HG03439 (cell line): Measurements from ENCODE around the gene CDAN1.

Experiments
- ATAC-seq: cut with Tn5 transposase; IDR thresholded peaks from one replicate; pipeline ENCODE4 v1.9.1; 2021; ENCODE audit warnings: mild to moderate bottlenecking, moderate library complexity; ENCODE audit not compliant: unreplicated experiment

The CDAN1 gene

DNA sequence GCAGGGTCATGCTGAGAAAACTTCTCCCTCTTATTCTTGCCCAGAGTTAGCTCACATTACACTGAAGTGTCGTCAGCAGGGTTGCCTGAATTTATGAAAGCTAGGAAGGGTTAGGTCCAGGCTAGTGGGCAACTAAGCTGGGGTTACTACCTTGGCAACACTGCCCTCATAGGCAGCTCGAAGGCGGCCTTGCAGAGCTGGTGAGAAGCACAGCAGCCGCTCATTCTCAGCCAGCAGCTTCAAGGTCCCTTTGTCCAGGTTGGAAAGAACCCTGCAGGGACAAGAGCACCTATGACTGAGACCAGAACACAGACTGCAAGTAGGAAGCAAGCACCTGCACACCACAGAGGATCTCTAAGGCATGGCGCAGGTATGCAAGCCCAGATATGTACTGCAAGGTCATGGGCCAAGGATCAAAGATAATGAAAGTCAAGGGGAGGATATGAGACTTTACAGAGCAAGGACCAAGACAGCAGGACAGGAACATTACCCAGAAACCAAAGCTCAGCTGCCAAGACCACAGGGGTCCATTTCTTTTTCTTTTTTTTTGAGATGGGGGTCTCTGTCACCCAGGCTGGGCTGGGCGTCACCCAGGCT, 2.8 kb downstream of the CDAN1 start:
- no peak for ATAC-seq

DNA sequence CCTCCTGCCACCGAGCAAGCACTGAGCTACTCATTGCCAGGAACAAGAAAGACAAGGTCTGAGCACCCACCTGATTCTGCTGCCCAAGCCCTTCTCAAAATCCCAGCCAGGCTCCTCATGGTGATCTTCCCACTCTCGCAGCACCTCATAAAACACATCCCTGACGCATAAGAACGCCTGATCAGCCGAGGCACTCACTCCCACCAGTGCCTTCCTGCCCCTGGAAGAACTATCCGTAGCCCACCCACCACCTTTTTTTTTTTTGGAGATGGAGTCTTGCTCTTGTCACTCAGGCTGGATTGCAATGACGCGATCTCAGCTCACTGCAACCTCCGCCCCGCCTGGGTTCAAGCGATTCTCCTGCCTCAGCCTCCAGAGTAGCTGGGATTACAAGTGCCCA, 3.9 kb downstream of the CDAN1 start:
- no peak for ATAC-seq

GRCh38 chr15:42732095-42732827, 4.7 kb downstream of the CDAN1 start:
- no peak for ATAC-seq

DNA sequence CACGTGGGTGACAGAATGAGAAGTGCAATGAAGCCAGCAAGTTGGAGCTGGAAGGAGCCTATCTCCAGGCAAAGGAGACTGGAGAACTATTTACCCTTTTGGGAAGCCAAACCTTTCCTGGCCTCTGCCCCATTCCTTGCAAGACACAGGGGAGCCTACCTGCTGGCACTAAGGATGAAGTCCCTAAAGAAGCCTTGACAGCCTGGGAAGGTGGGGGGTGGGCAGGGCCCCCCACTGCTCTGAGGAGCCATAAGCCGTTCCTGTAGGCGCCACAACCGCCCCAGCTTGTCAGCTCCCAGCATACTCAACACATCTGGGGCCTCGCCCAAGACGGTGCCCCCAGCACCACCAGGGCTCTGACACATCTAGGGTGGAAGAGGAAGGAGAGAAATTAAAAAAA, 5.5 kb downstream of the CDAN1 start:
- no peak for ATAC-seq

DNA sequence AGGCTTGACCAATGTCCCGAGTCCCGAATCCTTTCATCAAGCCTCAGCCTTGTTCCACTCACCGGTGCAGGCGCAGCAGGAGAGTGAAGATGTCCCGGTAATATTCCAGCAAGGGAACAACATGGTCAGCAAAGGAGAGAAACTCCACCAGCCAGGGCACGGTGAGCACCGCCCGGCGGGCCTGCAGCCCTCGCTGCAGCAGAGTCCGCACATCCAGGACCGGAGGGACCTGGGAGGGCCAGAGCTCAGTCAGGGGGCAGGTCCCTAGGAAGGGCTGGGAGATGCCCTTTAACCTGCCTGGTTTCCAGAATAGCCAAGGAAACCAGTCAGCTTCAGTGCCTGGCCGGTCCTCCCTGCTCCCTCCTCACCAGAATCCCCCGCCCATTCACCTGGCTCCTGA, 6.4 kb downstream of the CDAN1 start:
- ATAC-seq = no peak

DNA sequence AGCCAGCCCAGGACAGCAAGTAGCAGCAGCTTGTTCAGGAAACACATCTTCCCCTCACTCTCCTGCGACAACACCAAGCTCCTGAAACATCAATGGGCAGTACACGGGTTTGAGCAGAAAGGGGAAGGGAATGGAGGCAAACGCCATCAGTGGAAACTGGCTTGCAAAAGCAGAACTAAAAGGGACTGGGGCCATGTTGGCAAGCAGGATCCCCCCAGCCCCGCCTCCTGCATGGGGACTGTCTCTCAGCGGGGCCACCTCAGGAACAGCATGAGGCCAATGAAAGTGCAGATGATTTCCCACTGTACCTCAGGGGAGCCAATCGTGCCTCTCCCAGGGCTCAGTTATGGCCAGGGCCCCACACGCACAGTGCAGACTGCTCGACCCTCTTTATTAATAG, 6.8 kb downstream of the CDAN1 start:
- ATAC-seq = no peak

DNA sequence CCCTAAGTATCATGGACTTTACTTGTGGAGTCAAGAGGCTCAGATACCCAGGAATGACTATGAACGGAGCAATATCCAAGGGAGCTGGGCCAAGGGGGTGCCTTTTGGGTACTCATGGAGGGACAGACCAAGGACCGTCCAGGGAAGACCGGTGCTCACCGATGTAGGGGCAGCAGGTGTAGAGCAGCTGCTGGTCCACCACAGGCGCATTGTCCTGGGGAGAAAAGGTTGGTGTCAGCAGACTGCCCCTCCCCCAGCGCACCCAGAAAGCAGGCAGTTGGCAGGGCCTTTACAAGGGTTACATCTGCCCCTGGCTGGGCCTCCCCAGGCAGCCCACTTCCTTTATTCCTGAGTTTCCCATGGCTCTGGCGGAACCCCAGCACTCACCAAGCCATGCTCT, 7.5 kb downstream of the CDAN1 start:
- no peak for ATAC-seq

GRCh38 chr15:42728972-42729371, 8.0 kb downstream of the CDAN1 start:
- no peak for ATAC-seq

GRCh38 chr15:42728560-42728959, 8.4 kb downstream of the CDAN1 start:
- ATAC-seq = no peak

DNA sequence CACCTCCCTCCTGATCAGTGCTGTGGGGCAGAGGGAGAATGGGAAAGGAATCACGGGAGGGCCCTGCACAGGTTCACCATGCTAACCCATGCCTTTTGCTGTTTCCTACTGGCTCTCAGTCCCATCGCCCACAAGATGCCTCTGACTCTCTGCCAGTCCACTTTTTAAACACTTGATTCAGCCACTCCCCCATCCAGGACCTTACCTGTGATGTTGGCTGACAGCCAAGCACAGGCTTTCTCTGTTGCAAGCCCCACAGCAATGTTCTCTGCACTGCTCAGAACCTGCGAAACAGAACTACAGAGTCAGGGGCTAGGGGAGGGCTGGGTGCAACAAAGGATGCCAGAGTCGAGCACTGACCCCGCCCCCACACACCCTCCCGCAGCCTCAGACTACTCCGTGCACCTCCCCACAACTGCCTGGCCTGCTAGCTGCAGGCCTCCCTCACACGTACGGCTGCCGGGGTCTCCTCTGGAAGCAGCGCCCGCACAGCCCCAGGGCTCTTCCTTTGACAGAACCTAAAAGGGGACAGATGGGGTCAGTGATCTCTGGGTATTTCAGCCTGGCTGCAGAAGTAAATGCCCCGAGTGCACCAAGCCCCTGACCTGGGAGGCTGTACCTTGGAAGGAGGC, 9.1 kb downstream of the CDAN1 start:
- no peak for ATAC-seq

- no peak for ATAC-seq
These were observed 10.8 kb downstream of the CDAN1 start for GRCh38 chr15:42726114-42726513.

- no peak for ATAC-seq
These were observed 11.5 kb downstream of the CDAN1 start for GRCh38 chr15:42725331-42725903.

GRCh38 chr15:42724276-42724675, 12.7 kb downstream of the CDAN1 start:
- ATAC-seq = no peak

GRCh38 chr15:42723068-42723467, 13.9 kb downstream of the CDAN1 start:
- no peak for ATAC-seq

DNA sequence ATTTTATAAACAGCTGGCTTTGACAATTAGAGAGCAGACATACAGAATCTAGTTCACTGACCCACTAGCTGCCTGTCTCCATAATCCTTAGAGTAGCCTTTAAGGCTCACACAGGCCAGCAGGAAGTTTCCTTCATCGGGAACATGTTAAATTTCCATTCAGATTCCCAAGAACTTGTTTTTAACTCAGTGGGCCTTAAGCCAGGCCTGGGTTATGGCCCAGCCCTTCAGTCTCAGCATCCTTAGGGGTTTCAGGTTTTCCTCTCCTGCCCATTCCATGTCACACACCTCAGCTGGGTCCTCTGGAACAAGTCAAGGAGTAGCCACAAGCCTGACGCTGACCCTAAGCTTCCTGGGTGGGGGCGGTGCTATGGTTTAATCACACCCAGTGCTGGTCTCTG, 15.0 kb downstream of the CDAN1 start:
- no peak for ATAC-seq

DNA sequence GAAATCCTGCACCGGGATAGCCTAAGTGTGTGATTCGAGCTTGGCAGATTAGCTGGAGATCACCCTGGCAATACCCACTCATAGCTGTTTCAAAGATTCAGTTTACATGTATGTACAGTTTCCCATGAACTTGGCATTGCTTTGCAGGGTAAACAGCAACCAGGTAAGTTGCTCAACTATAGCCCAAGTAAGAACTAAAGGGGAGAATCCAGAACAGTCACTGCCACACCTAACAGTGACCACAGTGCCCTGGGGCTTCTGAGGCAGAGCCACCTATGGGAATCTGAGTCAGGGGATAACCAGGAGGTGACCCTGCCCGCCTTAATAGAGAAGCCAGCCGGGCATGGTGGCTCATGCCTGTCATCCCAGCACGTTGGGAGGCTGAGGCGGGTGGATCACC, 15.9 kb downstream of the CDAN1 start:
- no peak for ATAC-seq

DNA sequence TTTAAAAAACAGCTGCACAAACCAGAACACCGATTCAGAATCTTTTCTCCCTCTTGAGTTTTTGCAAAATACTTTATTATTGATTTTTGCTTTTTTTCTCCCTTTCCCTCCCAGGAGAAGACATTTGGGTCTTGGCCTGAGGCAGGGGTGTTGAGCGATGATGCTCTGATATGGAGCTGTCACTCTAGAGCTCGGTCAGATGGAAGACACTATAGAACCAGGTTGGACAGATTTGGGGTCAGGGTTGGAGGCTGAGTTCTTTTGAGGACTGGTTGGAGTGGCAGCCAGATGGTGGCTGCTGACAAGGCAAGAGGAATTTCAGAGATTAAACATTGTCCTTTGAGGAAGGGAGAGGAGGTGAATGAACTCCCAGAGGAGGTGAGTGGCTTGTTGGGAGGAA, 16.9 kb downstream of the CDAN1 start:
- ATAC-seq = no peak

DNA sequence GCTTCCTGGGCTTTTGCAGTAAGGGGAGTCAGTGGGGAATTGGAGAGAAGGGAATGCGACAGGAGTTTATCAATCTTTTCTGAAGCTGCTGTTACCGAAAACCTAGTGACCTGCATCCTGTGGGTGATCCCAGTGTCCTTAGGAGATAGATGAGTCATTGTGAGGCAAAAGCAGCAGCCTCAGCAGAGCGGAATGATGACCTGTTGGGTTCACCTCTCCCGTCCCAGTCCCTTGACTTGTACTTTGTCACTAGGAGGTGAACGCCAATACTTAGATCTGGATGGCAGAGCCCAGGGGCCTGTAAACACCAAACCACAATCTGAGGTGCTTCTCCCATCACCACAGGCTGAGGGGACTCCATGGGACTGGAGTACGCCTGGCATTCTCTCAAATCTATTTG, 17.9 kb downstream of the CDAN1 start:
- ATAC-seq = no peak

DNA sequence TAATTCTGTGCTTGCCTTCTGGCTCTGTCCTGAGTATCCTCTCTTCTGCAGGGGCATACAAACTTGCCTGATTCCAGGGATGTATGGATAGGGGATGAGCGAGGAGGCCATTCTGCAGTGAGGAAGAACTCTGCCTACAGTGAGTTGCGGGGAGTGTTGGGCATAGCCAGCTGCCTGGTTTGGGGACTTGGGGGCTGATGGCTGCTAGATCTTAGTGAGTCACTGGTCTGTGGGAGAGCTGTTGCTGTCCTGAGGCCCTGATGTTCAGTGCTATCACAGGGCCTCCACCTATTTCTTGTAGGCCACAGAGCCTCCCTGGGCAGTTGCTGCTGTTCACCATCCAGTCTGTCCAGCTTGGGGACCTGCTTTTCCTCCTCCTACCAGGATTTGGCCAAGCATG, 20.3 kb downstream of the CDAN1 start:
- ATAC-seq = no peak

GRCh38 chr15:42716125-42716524, 20.8 kb downstream of the CDAN1 start:
- no peak for ATAC-seq

DNA sequence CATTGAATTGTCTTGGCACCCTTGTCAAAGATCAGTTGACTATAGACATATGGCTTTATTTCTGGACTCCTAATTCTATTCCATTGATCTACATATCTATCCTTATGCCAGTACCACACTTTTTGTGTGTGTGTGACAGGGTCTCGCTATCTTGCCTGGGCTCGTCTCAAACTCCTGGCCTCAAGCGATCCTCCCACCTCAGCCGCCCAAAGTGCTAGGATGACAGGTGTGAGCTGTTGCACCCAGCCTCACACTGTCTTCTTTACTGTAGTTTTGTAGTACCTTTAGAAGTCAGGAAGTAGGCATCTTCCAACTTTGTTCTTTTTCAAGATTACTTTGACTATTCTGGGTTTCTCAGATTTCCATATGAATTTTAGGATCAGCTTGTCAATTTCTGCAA, 24.3 kb downstream of the CDAN1 start:
- no peak for ATAC-seq

GRCh38 chr15:42711746-42712145, 25.2 kb downstream of the CDAN1 start:
- ATAC-seq = no peak
